HG03378 (cell line): Measurements from ENCODE around the gene HSP90AB1.
"Not testable (repeated sequence)": the region's sequence is repeated elsewhere in the genome, so short reads cannot be mapped to it uniquely, and the experiment has no call there.

ENCODE experiments used
- ATAC-seq: cut with Tn5 transposase; IDR thresholded peaks from one replicate; pipeline ENCODE4 v1.9.1; 2021; ENCODE audit warnings: mild to moderate bottlenecking, moderate library complexity; ENCODE audit not compliant: unreplicated experiment

Gene HSP90AB1

GRCh38 chr6:44221961-44222335, 25.0 kb upstream of the HSP90AB1 start:
- no peak for ATAC-seq

DNA sequence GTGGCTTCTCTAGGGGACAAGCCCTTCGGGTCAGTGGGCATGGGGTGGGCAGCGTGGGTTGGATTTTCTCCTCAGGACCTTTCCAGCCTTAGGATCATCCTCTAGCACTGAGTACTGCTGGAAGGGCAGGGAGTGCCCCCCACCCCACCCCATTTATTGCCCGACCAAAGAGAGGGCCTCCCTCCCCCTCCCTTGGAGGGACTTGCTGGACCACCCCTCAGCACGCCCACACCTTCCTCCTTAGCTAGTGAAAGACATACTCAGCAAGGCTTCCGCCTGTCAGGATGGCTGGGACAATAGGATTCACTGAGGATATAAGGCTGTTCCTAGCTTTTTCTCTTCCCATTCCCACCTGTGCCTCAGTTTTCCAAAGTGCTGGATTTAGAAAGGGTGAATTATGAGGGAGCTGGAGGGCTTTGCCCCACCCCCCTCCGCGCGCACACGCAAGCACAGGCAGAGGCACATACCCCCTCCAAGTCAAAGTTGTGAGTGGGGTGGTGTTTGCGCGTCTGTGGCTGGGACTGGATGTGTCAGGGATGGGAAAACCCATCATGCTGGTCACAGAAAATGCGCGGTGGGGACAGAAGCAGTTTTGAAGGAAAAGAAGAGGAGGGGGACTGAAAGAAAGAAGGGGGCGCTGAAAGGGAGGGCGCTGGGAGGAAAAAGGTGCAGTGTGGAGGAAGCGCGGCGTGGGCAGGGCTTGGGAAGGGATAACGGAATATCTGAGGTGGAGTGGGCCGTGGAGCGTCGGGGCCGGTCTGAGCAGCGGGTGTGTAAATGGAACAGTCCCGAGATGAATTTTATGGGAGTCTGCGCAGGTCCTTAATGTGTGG, 24.2 kb upstream of the HSP90AB1 start:
- ATAC-seq = no peak

- peak; percentile 33 for ATAC-seq
Observed at GRCh38 chr6:44223319-44224028, 23.4 kb upstream of the HSP90AB1 start, which contains the start of gene SLC29A1. TSS of gene SLC29A1 (plus strand) at chr6:44223595. CDS start at chr6:44227314, 3,719 bp downstream.

- ATAC-seq = peak; percentile 7
Observed at GRCh38 chr6:44224029-44224964, 22.6 kb upstream of the HSP90AB1 start.

GRCh38 chr6:44224965-44225305, 22.0 kb upstream of the HSP90AB1 start:
- no peak for ATAC-seq

DNA sequence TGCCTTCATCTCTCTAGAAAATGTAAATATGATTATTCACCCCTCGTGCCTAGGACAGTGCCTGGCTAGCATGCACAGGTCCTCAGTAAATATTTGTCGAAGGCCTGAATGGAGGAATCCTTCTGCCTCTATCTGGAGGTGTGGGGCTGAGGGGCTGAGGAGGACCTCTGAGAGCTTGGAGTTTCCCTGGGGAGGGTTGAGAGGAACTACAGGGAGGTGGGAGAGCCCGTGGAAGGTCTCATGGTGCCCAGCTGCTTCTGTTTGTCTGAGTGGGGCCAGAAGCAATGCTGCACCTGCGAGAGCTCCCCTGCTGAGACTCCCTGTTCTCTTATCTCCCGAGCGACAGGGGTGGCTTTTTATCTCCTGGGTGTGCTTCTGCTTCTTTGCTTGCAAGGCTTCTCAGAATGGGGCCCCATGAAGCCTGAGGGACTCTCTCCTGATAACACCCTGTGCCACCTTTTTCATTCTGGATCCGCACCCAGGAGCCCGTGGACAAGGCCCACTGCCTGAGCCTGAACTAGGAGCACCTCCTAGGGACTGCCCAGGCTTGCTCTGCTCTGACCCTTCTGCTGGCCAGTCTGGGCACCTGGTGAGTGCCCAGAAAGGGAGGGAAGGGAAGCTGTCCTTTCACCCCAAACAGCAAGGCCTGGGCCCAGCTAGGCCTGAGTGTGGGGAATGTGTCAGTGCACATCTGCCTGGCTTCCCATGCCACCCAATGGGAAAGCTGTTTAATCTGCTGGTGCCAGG, 21.1 kb upstream of the HSP90AB1 start:
- no peak for ATAC-seq

DNA sequence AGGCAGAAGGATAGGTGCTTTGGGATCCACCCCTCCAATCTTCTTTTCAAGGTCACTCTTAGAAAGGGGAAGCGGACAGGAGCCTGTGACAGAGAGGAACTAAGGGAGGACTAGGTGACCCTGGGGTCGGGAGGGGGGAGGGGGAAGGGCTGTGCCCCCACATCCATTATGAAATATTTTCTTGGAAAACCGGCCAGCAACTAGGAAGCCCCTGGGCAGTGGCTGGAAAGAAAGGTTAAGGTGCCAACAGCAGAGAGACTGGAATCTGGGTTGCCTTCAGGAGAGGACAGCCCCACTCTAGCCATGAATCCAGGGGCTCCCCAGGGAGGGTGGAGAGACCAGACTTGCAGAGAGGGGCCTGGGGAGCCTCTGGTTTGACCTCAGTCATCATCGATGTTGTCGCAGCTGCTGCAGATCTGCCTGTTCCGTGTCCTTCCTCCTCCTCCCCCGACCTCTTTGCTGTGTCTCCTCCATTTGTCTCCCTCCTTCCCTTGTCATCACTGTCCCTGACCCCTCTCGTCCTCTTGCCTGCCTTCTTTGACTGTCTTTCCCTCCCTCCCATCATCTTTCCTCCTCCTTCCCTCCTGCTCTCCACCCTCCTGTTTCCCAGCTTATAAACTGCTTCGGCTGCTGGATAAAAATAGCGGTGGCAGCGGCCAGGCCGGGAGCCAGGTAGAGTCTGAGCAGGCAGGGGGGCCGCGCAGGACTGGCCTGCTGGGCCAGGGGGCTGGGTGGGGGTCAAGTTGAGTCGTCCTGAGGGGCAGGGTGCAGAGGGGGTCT, 20.3 kb upstream of the HSP90AB1 start:
- ATAC-seq = no peak

DNA sequence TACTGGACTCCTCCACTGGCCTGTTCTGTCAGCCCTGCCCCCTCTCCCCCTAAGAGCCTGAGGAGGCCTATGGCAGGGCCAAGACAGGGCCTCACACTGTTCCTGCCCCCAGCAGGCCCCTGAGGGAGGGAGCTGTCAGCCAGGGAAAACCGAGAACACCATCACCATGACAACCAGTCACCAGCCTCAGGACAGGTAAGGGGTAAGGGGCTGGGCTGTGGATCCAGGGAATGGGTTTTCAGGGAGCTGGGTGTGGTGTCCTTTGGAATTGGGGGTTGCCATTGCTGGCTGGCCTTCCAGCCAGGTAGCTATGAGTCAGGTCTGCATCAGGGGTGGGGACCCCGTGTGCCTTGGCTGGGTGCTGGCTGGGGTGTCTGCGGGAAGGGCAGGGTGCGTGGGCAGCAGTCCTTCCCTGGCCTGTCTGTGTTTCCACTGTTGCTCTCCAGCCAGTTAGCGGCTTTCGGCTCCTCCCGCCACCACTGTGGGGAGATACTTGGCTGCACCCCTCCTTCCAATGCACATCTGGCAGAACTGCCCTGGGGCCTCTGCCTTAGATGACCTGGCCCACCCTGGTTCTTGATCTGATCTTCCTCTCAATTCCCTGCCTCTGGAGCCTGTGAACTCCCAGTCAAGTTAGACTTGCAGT, 19.6 kb upstream of the HSP90AB1 start:
- no peak for ATAC-seq

GRCh38 chr6:44228031-44228430, 18.9 kb upstream of the HSP90AB1 start:
- ATAC-seq = no peak

- ATAC-seq = no peak
Observed at GRCh38 chr6:44228433-44228832, 18.5 kb upstream of the HSP90AB1 start.

DNA sequence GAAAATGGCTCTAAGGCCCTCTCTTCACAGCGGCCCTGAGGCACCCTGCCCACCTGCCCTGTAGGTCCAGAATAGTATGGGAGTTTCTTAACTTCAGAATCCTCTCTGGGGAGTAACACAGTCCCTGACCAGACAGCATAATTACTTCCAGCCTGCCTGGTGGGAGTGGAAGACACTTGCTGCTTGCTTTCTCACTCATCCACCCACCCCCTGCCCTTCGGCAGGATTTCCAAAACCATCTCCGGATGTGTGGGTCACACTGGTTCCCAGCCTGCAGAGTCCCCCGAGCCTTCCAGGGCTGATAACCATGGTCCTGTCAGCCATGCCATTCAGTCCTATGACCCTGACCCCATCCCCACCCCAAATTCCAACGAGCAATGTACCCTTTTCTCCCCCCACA, 18.1 kb upstream of the HSP90AB1 start:
- no peak for ATAC-seq

GRCh38 chr6:44229376-44230033, 17.4 kb upstream of the HSP90AB1 start:
- ATAC-seq = no peak

DNA sequence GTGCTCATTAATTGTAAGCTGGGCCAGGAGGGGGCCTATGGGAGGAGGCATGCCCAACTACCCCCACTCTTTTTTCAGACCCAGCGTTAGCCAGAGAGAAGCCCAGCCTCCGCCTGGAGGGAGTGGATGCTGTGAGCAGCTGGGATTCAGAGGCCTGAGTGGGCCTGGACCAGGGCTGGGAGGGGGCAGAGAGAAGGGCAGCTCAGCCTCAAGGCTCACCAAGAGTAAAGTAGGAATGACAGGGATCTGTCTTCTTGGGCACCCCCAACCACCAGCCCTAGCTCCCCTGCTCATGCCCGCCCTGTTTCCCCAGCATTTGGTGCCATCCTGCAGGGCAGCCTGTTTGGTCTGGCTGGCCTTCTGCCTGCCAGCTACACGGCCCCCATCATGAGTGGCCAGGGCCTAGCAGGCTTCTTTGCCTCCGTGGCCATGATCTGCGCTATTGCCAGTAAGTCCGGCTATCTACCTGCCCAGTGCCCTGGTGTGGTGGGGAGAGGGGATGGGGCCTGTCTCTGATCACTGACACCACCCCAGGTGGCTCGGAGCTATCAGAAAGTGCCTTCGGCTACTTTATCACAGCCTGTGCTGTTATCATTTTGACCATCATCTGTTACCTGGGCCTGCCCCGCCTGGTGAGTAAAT, 16.7 kb upstream of the HSP90AB1 start:
- ATAC-seq = no peak

DNA sequence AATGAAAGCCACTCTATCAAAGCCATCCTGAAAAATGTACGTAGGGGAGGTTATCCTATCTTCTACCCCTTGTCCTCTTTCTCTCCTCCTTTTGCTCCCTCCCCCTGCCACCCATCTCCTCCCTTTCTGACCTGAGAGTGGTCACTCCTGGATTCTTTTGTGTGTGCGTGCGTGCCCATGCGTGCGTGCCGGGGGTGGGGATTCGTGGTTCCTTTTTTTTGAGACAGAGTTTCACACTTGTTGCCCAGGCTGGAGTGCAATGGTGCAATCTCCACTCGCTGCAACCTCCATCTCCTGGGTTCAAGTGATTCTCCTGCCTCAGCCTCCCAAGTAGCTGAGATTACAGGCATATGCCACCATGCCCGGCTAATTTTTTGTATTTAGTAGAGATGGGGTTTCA, 15.5 kb upstream of the HSP90AB1 start:
- not testable (repeated sequence) for ATAC-seq

DNA sequence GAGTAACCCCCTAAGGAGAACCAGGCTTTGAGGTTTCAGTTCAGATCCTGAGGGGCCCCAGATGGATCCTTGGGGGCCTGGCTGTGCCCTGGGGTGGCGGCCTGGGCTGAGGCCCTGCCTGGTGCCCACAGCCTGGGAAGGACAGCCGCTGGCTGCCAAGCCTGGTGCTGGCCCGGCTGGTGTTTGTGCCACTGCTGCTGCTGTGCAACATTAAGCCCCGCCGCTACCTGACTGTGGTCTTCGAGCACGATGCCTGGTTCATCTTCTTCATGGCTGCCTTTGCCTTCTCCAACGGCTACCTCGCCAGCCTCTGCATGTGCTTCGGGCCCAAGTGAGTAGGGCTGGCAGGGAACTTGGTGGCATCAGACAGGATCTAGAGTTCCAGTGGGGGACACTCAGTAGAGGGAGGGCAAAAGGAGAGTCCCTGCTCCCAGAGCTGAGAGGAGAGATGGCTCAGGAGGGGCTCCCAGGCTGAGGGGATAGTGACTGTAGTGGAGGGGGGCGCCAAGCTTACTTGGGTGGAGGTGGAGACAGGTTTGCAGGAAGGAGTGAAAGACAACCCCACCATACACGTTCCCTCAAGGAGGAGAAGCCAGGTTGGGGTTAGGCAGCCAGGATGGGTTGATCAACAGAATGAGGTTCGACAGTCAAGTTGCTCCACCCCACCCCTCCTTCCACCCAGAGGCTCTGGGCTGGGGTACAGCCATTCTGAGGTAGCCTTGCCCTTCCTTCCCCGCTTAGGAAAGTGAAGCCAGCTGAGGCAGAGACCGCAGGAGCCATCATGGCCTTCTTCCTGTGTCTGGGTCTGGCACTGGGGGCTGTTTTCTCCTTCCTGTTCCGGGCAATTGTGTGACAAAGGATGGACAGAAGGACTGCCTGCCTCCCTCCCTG, 14.0 kb upstream of the HSP90AB1 start:
- ATAC-seq = no peak

DNA sequence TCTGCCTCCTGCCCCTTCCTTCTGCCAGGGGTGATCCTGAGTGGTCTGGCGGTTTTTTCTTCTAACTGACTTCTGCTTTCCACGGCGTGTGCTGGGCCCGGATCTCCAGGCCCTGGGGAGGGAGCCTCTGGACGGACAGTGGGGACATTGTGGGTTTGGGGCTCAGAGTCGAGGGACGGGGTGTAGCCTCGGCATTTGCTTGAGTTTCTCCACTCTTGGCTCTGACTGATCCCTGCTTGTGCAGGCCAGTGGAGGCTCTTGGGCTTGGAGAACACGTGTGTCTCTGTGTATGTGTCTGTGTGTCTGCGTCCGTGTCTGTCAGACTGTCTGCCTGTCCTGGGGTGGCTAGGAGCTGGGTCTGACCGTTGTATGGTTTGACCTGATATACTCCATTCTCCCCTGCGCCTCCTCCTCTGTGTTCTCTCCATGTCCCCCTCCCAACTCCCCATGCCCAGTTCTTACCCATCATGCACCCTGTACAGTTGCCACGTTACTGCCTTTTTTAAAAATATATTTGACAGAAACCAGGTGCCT, 13.3 kb upstream of the HSP90AB1 start:
- ATAC-seq = no peak
